ENCODE data around the gene RELN.

Gene RELN

GRCh38 chr7:103714376-103714927 lies 275.0 kb downstream of the RELN start:
- DNase-seq (ENCODE audit: low read depth), result no peak

- DNase-seq (ENCODE audit: low read depth), result no peak
Measured at GRCh38 chr7:103712991-103713778, 276.3 kb downstream of the RELN start.

- peak; percentile 8 for DNase-seq (ENCODE audit: low read depth)
Measured at GRCh38 chr7:103711413-103711812, 278.0 kb downstream of the RELN start.

- DNase-seq (ENCODE audit: low read depth), result peak; percentile 74
Measured at GRCh38 chr7:103710247-103710646, 279.2 kb downstream of the RELN start.

GRCh38 chr7:103706805-103707204 lies 282.7 kb downstream of the RELN start:
- DNase-seq (ENCODE audit: low read depth), result no peak

GRCh38 chr7:103705542-103705941 lies 283.9 kb downstream of the RELN start:
- no peak for DNase-seq (ENCODE audit: low read depth)

- DNase-seq (ENCODE audit: low read depth), result no peak
Measured at GRCh38 chr7:103704701-103705100, 284.8 kb downstream of the RELN start.

GRCh38 chr7:103702982-103703381 lies 286.5 kb downstream of the RELN start:
- no peak for DNase-seq (ENCODE audit: low read depth)

GRCh38 chr7:103702454-103702853 lies 287.0 kb downstream of the RELN start:
- peak; percentile 49 for DNase-seq (ENCODE audit: low read depth)

GRCh38 chr7:103699032-103699431 lies 290.4 kb downstream of the RELN start:
- no peak for DNase-seq (ENCODE audit: low read depth)

GRCh38 chr7:103698064-103698463 lies 291.4 kb downstream of the RELN start:
- no peak for DNase-seq (ENCODE audit: low read depth)

- no peak for DNase-seq (ENCODE audit: low read depth)
Measured at GRCh38 chr7:103695521-103695920, 293.9 kb downstream of the RELN start.

- no peak for DNase-seq (ENCODE audit: low read depth)
Measured at GRCh38 chr7:103694304-103694703, 295.2 kb downstream of the RELN start.

- no peak for DNase-seq (ENCODE audit: low read depth)
Measured at GRCh38 chr7:103691291-103691690, 298.2 kb downstream of the RELN start.

GRCh38 chr7:103690242-103690974 lies 299.1 kb downstream of the RELN start:
- no peak for DNase-seq (ENCODE audit: low read depth)

GRCh38 chr7:103689255-103689654 lies 300.2 kb downstream of the RELN start:
- peak; percentile 7 for DNase-seq (ENCODE audit: low read depth)

- no peak for DNase-seq (ENCODE audit: low read depth)
Measured at GRCh38 chr7:103687951-103688350, 301.5 kb downstream of the RELN start.

- no peak for DNase-seq (ENCODE audit: low read depth)
Measured at GRCh38 chr7:103687272-103687671, 302.2 kb downstream of the RELN start.

- no peak for DNase-seq (ENCODE audit: low read depth)
Measured at GRCh38 chr7:103686763-103687162, 302.7 kb downstream of the RELN start.

- DNase-seq (ENCODE audit: low read depth), result no peak
Measured at GRCh38 chr7:103686064-103686463, 303.4 kb downstream of the RELN start.

GRCh38 chr7:103685646-103686045 lies 303.8 kb downstream of the RELN start:
- no peak for DNase-seq (ENCODE audit: low read depth)

GRCh38 chr7:103683348-103683747 lies 306.1 kb downstream of the RELN start:
- DNase-seq (ENCODE audit: low read depth), result no peak

Data from ELR (cell line).